Fibroblast of lung (primary cell): ENCODE data around the gene GRID2IP. TPM values are rescaled to one million over a fixed set of nuclear protein-coding genes. Genes with fewer than 3 reads are reported as not detected.

Experiments
- DNase-seq, 2 donors: peaks; one replicate each; pipeline versions ENCODE4 v3.0.0 to v3.0.0-alpha.2; 2010; ENCODE audit warnings: low read depth in 2 of 2
- H2AFZ ChIP-seq: 2 replicates; pipeline ENCODE4 v1.5.1; 2012; ENCODE audit warnings: low read length, control low read depth, inconsistent platforms
- H3K27ac ChIP-seq: 2 replicates; pipeline ENCODE4 v1.5.1; 2011; ENCODE audit warnings: low read length, control low read depth; ENCODE audit not compliant: insufficient read depth
- H3K27me3 ChIP-seq: 2 replicates; pipeline ENCODE4 v1.5.1; 2011; ENCODE audit warnings: mild to moderate bottlenecking, low read length; ENCODE audit not compliant: control insufficient read depth, insufficient read depth
- H3K36me3 ChIP-seq: 2 replicates; pipeline ENCODE4 v1.5.1; 2011; ENCODE audit warnings: low read length; ENCODE audit not compliant: control insufficient read depth, insufficient read depth
- H3K4me1 ChIP-seq: 2 replicates; pipeline ENCODE4 v1.5.1; 2011; ENCODE audit warnings: low read length; ENCODE audit not compliant: control insufficient read depth, insufficient read depth; ENCODE audit errors: extremely low read depth
- H3K4me2 ChIP-seq: 2 replicates; pipeline ENCODE4 v1.5.1; 2011; ENCODE audit warnings: low read length, control low read depth; ENCODE audit not compliant: insufficient read depth; ENCODE audit errors: extremely low read depth
- H3K4me3 ChIP-seq, 4 experiments: fragments of 200-600 bp in 1 of 4; sonication (generic) in 1 of 4; replicated peaks in 1 of 4; 2 replicates each; pipeline ENCODE4 v1.5.1; 2011 to 2016; ENCODE audit warnings: low read length in 4 of 4, low read depth in 3 of 4, mild to moderate bottlenecking in 3 of 4, control low read depth in 2 of 4, inconsistent platforms in 1 of 4, mixed read lengths in 1 of 4; ENCODE audit not compliant: insufficient read depth in 1 of 4; ENCODE audit errors: control extremely low read depth in 1 of 4
- H3K79me2 ChIP-seq: 2 replicates; pipeline ENCODE4 v1.5.1; 2012; ENCODE audit warnings: mild to moderate bottlenecking, low read length, inconsistent platforms; ENCODE audit not compliant: control insufficient read depth, insufficient read depth
- H3K9ac ChIP-seq: 2 replicates; pipeline ENCODE4 v1.5.1; 2011; ENCODE audit warnings: mild to moderate bottlenecking, low read length, control low read depth; ENCODE audit not compliant: insufficient read depth
- H3K9me3 ChIP-seq: 2 replicates; pipeline ENCODE4 v1.5.1; 2012; ENCODE audit warnings: low read depth, low read length; ENCODE audit not compliant: control insufficient read depth, insufficient read depth
- H4K20me1 ChIP-seq: 2 replicates; pipeline ENCODE4 v1.5.1; 2011; ENCODE audit warnings: low read length; ENCODE audit not compliant: control insufficient read depth, insufficient read depth; ENCODE audit errors: extremely low read depth
- CTCF ChIP-seq, 2 donors: IDR thresholded peaks in 1 of 2; conservative IDR thresholded peaks in 1 of 2; 1 replicate in 1 of 2; 2 replicates in 1 of 2; pipeline ENCODE4 v1.5.1; 2011 to 2012; ENCODE audit warnings: low read length in 2 of 2, control low read depth in 1 of 2, inconsistent platforms in 1 of 2, low read depth in 1 of 2, mild to moderate bottlenecking in 1 of 2
- EZH2 ChIP-seq: IDR thresholded peaks from 2 replicates; pipeline ENCODE4 v1.5.1; 2012; ENCODE audit warnings: low read length, control low read depth, mild to moderate bottlenecking; ENCODE audit errors: missing control alignments
- polyA plus RNA-seq, 2 donors: library from polyadenylated mRNA; depleted of rRNA in 1 of 2; stranded (reverse) in 1 of 2; unstranded in 1 of 2; fragments of >200 nt; gene quantifications; 2 replicates each; pipeline ENCODE4 v1.2.1, GENCODE V29; 2011 to 2012; ENCODE audit warnings: missing spikeins in 1 of 2
- total RNA-seq: library from RNA; depleted of rRNA; stranded (reverse); fragments of >200 nt; gene quantifications from 2 replicates; pipeline ENCODE4 v1.2.1, GENCODE V29; 2014

Gene GRID2IP
- total and polyA plus RNA-seq, 2 donors (not counting 1 experiment from before 2014, with no cell fraction given): not detected

DNA sequence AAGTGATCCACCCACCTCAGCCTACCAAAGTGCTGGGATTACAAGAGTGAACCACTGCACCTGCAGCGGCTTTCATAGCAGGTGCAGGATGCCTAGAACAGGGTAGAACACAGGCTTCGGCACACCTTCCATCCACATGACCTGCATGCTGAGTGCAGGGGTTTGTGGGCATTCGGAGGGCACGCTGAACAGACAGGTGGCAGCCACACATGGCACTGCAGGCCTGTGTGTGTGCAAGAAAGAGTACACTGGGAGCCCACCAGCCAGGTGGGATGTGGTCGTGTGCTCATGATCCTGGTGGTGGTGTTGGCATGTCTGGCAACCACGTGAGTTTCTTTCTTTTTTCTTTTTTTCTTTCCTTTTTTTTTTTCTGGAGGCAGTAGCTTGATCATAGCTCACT is 38.4 kb downstream of the GRID2IP start:
- Histone ChIP-seq H3K79me2 (no peaks in the 10 kb centered on the region), H3K4me3 (no peak overlapping the region), H2AFZ (no peak overlapping the region), H3K4me1 (no peaks in the 10 kb centered on the region), H3K36me3 (no peaks in the 10 kb centered on the region), H3K27ac (no peak overlapping the region), H3K4me2 (no peak overlapping the region), H3K9me3 (no peaks in the 10 kb centered on the region), H3K27me3 (no peaks in the 10 kb centered on the region), H3K9ac (no peak overlapping the region), H4K20me1 (no peaks in the 10 kb centered on the region)
- no peak for DNase-seq
- TF ChIP-seq EZH2 (no peak), CTCF (conservative IDR thresholded peaks at IDR 0.05 in 1 of 2, IDR thresholded peaks at IDR 0.05 in 1 of 2; ENCODE audit: low read depth in 1 of 2, low read length in 2 of 2) (no peak)

- TF ChIP-seq CTCF (conservative IDR thresholded peaks at IDR 0.05 in 1 of 2, IDR thresholded peaks at IDR 0.05 in 1 of 2; ENCODE audit: low read depth in 1 of 2, low read length in 2 of 2): no peak
- no peak for TF ChIP-seq EZH2
- H3K4me2 ChIP-seq: no peak overlapping the region
- H3K27me3 ChIP-seq: peaks cover 12% of the 10 kb centered on the region
- H3K4me1 ChIP-seq: no peaks in the 10 kb centered on the region
- no peak overlapping the region for H3K4me3 ChIP-seq
- no peaks in the 10 kb centered on the region for H3K79me2 ChIP-seq
- DNase-seq: no peak
- no peak overlapping the region for H3K9ac ChIP-seq
- H2AFZ ChIP-seq: no peak overlapping the region
- H3K27ac ChIP-seq: no peak overlapping the region
- no peaks in the 10 kb centered on the region for H3K36me3 ChIP-seq
- no peaks in the 10 kb centered on the region for H4K20me1 ChIP-seq
- H3K9me3 ChIP-seq: no peaks in the 10 kb centered on the region
These were observed 40.7 kb downstream of the GRID2IP start for GRCh38 chr7:6510476-6511133.

- TF ChIP-seq CTCF (conservative IDR thresholded peaks at IDR 0.05 in 1 of 2, IDR thresholded peaks at IDR 0.05 in 1 of 2; ENCODE audit: low read depth in 1 of 2, low read length in 2 of 2) (no peak), EZH2 (no peak)
- no peak for DNase-seq
- H3K9me3 ChIP-seq: no peaks in the 10 kb centered on the region
These were observed 42.3 kb downstream of the GRID2IP start for GRCh38 chr7:6508950-6509349.

More at GRCh38 chr7:6508950-6509349, 42.3 kb downstream of the GRID2IP start:
- peaks cover 22% of the 10 kb centered on the region for H3K27me3 ChIP-seq
- no peaks in the 10 kb centered on the region for H4K20me1 ChIP-seq
- no peak overlapping the region for H3K9ac ChIP-seq
- no peak overlapping the region for H3K4me2 ChIP-seq
- no peaks in the 10 kb centered on the region for H3K36me3 ChIP-seq
- H3K79me2 ChIP-seq: no peaks in the 10 kb centered on the region
- no peaks in the 10 kb centered on the region for H3K4me1 ChIP-seq
- H3K4me3 ChIP-seq: no peak overlapping the region
- H2AFZ ChIP-seq: no peak overlapping the region
- H3K27ac ChIP-seq: no peak overlapping the region
